ENCODE data around the gene NKAIN2. TPM values are rescaled to one million over a fixed set of nuclear protein-coding genes. Genes with fewer than 3 reads are reported as not detected.
A peak's percentile ranks its signal among the peaks of the same experiment; 100 is the strongest.

The NKAIN2 gene
- total and polyA plus RNA-seq, 8 donors, result 9.5 to 23.4 (median 18.9) TPM; not detected in 2

DNA sequence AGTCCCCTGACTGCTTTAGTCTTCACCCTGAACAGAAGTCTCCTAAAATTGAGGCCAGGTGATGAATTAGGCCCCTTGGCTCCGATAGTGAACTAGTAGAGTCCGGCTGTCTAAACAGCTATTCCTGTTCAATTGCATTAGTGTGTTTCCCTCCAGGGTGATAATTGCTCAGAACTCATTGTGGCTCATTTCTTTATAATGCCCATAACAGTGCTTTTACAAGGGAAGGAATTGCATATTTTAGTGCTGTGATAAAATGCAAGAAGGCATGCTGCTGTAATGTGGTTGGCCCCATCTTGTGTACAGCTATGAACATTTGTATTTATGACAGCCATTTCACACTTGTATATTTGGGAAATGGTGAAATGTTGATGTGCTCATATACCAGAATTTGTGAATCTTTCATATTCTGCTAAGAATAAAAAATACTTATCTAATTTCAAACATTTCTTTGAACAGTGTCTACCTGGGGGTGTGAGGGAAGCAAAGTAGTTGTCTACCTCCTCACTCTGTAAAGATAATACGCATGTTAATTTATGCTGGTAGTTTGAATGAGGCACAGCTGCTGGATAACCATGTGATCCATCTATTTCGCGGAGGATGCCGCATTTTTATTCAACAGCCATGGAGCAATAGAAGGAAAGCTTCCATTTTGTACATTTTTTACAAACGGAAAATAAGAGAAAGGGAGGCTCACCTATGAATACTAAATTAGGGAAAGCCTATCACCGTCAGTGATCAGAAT is 451.4 kb downstream of the NKAIN2 start:
- H3K36me3 ChIP-seq, result no peaks in the 10 kb centered on the region
- intact Hi-C loops (cut with DNase I), result no loop called here
- H3K4me1 ChIP-seq, result no peaks in the 10 kb centered on the region
- no peaks in the 10 kb centered on the region for H3K9me3 ChIP-seq
- H3K4me3 ChIP-seq, result no peak overlapping the region
- ATAC-seq (no peak), DNase-seq (peak in 2 of 4 donors; percentile 19 to 39)
- H3K27ac ChIP-seq, result no peak overlapping the region
- H3K27me3 ChIP-seq, result no peaks in the 10 kb centered on the region
- TF ChIP-seq, protein P1, sequence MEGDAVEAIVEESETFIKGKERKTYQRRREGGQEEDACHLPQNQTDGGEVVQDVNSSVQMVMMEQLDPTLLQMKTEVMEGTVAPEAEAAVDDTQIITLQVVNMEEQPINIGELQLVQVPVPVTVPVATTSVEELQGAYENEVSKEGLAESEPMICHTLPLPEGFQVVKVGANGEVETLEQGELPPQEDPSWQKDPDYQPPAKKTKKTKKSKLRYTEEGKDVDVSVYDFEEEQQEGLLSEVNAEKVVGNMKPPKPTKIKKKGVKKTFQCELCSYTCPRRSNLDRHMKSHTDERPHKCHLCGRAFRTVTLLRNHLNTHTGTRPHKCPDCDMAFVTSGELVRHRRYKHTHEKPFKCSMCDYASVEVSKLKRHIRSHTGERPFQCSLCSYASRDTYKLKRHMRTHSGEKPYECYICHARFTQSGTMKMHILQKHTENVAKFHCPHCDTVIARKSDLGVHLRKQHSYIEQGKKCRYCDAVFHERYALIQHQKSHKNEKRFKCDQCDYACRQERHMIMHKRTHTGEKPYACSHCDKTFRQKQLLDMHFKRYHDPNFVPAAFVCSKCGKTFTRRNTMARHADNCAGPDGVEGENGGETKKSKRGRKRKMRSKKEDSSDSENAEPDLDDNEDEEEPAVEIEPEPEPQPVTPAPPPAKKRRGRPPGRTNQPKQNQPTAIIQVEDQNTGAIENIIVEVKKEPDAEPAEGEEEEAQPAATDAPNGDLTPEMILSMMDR (IDR thresholded peaks at IDR 0.05), result no peak

DNA sequence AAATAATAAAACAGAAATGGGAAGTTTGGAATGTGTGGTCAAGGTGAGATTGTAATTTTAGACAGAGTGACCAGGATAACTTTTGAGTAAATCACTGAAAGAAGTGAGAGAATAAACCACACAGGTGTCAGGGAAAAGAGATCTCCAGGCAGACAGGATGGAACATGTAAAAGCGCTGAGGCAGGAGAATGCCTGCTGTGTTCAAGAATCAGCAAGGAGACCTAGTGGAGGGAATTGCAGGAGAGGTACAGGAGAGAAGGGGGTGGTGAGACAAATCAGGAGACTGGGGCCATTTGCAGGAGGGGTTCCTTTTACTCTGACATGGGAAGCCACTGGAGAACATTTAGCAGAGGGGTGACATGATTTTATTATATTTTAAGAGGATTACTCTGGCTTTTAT is 456.7 kb downstream of the NKAIN2 start:
- no peaks in the 10 kb centered on the region for H3K36me3 ChIP-seq
- DNase-seq, result no peak
- intact Hi-C loops (cut with DNase I), result no loop called here
- no peak overlapping the region for H3K4me3 ChIP-seq
- no peaks in the 10 kb centered on the region for H3K4me1 ChIP-seq
- no peaks in the 10 kb centered on the region for H3K9me3 ChIP-seq
- H3K27ac ChIP-seq, result no peak overlapping the region
- no peaks in the 10 kb centered on the region for H3K27me3 ChIP-seq
- TF ChIP-seq, protein P1 (IDR thresholded peaks at IDR 0.05), result no peak
- ATAC-seq, result no peak

DNA sequence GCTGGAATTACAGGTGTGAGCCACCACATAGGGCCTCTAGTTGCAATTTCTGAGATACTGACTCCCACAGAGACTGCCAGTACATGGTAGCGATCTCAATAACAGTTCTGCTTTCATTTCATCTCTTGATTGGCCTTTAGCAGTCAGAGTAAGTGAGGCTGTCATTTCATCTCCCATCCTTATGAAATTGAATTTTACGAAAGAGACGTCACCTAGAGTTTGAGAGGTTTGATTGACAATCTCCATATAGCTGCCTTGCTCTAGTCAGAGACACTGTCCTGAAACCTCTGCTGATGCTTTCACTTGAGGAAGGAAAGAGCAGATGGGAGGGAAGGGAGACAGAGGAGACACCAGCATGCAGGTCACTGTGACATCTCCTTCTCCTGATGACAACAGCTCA is 466.1 kb downstream of the NKAIN2 start:
- TF ChIP-seq, protein P1 (IDR thresholded peaks at IDR 0.05), result no peak
- H3K4me3 ChIP-seq, result no peak overlapping the region
- no peaks in the 10 kb centered on the region for H3K4me1 ChIP-seq
- no peaks in the 10 kb centered on the region for H3K27me3 ChIP-seq
- H3K9me3 ChIP-seq, result peaks cover 0 to 4% of the 10 kb centered on the region in 2 donors
- no peaks in the 10 kb centered on the region for H3K36me3 ChIP-seq
- no peak for ATAC-seq
- intact Hi-C loops (cut with DNase I), result no loop called here
- H3K27ac ChIP-seq, result no peak overlapping the region
- no peak for DNase-seq

DNA sequence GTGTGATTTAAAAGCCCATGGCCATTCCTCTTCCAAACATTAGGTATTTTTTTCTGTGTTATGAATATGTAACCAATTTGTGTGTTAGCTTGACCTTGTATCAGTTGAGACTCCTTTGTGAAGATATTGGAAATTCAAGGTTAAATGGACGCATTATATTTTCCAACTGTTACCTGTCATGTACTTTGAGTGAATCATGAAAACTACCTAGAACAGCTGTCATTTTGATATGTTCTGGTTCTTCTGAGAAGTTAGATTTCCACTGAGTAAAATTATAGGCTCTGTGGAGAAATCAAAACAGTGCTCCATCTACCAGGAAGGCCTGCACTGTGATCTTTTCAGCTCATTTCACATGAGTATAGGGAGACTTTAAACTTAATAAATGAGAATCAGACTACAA is 470.0 kb downstream of the NKAIN2 start:
- no peak for ATAC-seq

DNA sequence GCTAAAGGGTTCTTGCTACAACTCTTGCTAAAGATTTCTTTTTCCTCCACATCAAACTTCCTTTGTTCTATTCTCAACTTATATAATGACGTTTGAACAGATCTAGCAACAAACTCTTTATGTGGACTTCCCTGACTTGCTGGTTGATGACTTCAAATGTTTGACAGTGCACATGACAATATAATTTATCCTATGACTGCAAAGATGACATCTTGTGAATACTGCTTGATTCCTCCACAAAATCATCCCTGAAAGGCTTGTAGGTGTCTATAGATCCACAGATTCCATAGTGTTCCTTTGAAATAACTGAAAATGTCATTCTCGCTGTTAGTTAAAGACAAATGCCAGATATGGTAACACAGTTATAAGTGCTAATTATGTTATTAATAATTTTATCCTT is 478.9 kb downstream of the NKAIN2 start:
- no peaks in the 10 kb centered on the region for H3K27me3 ChIP-seq
- ATAC-seq, result no peak

More for the DNA sequence above, 470.0 kb downstream of the NKAIN2 start:
- no peak for DNase-seq
- Histone ChIP-seq H3K4me3 (no peak overlapping the region), H3K9me3 (peaks cover 0 to 4% of the 10 kb centered on the region in 2 donors), H3K27me3 (no peaks in the 10 kb centered on the region), H3K27ac (no peak overlapping the region), H3K36me3 (no peaks in the 10 kb centered on the region), H3K4me1 (no peaks in the 10 kb centered on the region)
- TF ChIP-seq, protein P1 (IDR thresholded peaks at IDR 0.05), result no peak
- intact Hi-C loops (cut with DNase I), result no loop called here

More for the DNA sequence above, 478.9 kb downstream of the NKAIN2 start:
- no peak overlapping the region for H3K4me3 ChIP-seq
- DNase-seq, result no peak
- no peaks in the 10 kb centered on the region for H3K4me1 ChIP-seq
- no peaks in the 10 kb centered on the region for H3K36me3 ChIP-seq
- TF ChIP-seq, protein P1 (IDR thresholded peaks at IDR 0.05), result no peak
- H3K27ac ChIP-seq, result no peak overlapping the region
- H3K9me3 ChIP-seq, result no peaks in the 10 kb centered on the region
- intact Hi-C loops (cut with DNase I), result no loop called here
